ENCODE results near the gene SYT15B.
"Not testable (repeated sequence)": the region's sequence is repeated elsewhere in the genome, so short reads cannot be mapped to it uniquely, and the experiment has no call there.

Gene SYT15B

DNA sequence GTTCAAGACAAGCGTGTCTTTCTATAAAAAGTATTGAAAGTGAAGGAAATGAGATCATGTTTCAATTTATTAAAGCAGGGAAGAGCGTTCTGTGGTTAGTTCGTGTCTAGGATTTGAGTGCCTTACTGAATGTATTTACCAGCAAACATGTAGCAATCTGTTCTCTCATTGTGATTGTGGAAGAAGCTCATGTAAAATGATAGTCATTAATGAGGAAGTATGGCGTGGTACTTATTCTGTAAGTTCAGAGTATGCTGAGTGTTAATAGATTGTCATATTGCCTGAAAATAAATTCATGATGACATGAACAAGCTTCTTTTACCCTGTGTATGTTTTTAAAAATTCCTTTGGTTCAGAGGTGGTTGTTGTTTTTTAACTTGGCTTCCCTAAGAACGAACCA lies 32.5 kb downstream of the SYT15B start:
- FAIRE-seq; DNase-seq (ENCODE audit: low spot score): not testable (repeated sequence)

DNA sequence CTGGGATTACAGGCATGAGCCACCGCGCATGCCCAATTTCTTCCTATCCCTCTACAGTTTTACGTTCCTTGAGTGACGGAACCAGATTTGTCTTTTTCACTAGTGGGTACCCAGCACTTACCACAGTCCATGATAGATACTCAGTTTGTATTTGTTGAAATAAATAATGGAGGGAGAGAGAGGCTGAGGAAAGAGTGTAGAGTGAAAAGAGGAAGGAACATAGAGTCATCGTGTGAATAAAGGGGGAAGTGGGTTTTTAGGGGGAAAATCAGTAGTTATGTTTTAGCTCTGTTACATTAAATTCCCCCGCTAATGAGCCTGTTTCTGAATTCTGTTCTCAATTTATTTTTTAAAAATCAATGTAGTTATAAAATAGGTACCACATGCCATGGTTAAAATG lies 37.7 kb downstream of the SYT15B start:
- not testable (repeated sequence) for FAIRE-seq

DNA sequence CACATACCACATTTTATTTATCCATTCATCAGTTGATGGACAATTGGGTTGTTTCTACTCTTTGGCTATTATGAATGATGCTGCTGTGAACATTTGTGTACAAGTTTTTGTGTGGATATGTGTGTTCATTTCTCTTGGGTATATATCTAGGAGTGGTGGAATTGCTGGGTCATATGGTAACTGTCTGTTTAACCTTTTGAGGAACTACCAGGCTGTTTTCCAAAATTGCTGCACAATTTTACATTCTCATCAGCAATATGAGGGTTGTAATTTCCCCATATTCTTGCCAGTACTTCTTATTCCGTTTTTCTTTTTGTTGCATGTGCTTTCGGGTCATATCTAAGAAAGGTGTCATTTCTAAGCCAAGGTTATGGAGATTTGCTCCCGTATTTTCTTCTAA lies 38.3 kb downstream of the SYT15B start:
- FAIRE-seq = not testable (repeated sequence)

More for the DNA sequence above, 37.7 kb downstream of the SYT15B start:
- not testable (repeated sequence) for DNase-seq (ENCODE audit: low spot score)

GRCh38 chr10:47724119-47724518 lies 39.3 kb downstream of the SYT15B start:
- DNase-seq (ENCODE audit: low spot score); FAIRE-seq: not testable (repeated sequence)

More for the DNA sequence above, 38.3 kb downstream of the SYT15B start:
- not testable (repeated sequence) for DNase-seq (ENCODE audit: low spot score)

DNA sequence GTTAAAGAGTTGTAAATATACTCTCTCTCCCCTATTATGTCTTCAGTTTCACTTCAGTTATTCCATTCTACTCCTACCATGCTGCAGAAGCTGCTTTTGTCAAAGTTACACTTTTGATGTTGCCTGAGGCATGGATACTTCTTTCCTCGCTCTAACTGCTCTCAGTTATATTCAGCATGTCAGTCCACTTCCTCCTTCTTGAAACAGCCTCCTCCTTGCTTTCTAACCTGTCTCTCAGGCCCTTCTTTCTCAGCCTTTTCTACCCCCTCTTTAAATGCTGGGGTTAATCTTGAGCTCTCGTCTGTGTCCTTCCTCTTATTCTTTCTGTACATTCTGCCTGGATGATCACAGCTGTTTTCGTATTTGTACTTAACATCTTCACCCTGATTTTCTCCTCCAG lies 40.0 kb downstream of the SYT15B start:
- not testable (repeated sequence) for FAIRE-seq; DNase-seq (ENCODE audit: low spot score)

- not testable (repeated sequence) for DNase-seq (ENCODE audit: low spot score); FAIRE-seq
Measured at GRCh38 chr10:47717011-47717769, 46.2 kb downstream of the SYT15B start.

Measured in urothelium cell line (cell line).